Ascending aorta (tissue), 2 donors: ENCODE results near the gene SERTAD4. TPM values are rescaled to one million over a fixed set of nuclear protein-coding genes. Genes with fewer than 3 reads are reported as not detected.
A peak's percentile ranks its signal among the peaks of the same experiment; 100 is the strongest.

Source experiments
- DNase-seq, 2 donors: peaks; one replicate each; pipeline ENCODE4 v3.0.0-alpha.2; 2019; ENCODE audit warnings: low spot score in 2 of 2
- H3K27ac ChIP-seq, 2 donors: fragments of 200-600 bp; sonication (generic); one replicate each; pipeline ENCODE4 v1.5.1; 2016 to 2017; ENCODE audit warnings: mild to moderate bottlenecking in 1 of 2
- H3K27me3 ChIP-seq: fragments of 200-600 bp; sonication (generic); one replicate; pipeline ENCODE4 v1.5.1; 2017
- H3K36me3 ChIP-seq, 2 donors: fragments of 200-600 bp; sonication (generic); one replicate each; pipeline ENCODE4 v1.5.1; 2016
- H3K4me1 ChIP-seq, 2 donors: fragments of 200-600 bp; sonication (generic); one replicate each; pipeline ENCODE4 v1.5.1; 2016 to 2017; ENCODE audit warnings: mild to moderate bottlenecking in 1 of 2
- H3K4me3 ChIP-seq, 2 donors: fragments of 200-600 bp; sonication (generic); one replicate each; pipeline ENCODE4 v1.5.1; 2016 to 2017; ENCODE audit warnings: mild to moderate bottlenecking in 1 of 2
- H3K9me3 ChIP-seq, 2 donors: fragments of 200-600 bp; sonication (generic); one replicate each; pipeline ENCODE4 v1.5.1; 2016
- CTCF ChIP-seq, 3 experiments: fragments of 200-600 bp in 2 of 3; fragments of 450-650 bp in 1 of 3; sonication (generic) in 2 of 3; IDR thresholded peaks; one replicate each; pipeline ENCODE4 v1.5.1; 2016 to 2019; ENCODE audit warnings: antibody characterized with exemption in 3 of 3, mild to moderate bottlenecking in 1 of 3, moderate library complexity in 1 of 3
- intact Hi-C: fragments of 100-400 bp; cut with DNase I; formaldehyde crosslinking; loops from one replicate; pipeline ENCODE4 v1.15.1; 2023
- total RNA-seq: library from RNA; depleted of rRNA; stranded (reverse); fragments of >200 nt; gene quantifications from one replicate; pipeline ENCODE4 v1.1.0, GENCODE V29; 2016

The SERTAD4 gene
- total RNA-seq, 1 donor from 2014 or later = 4.0 TPM

- intact Hi-C loops = no loop called here
- Histone ChIP-seq H3K27ac (no peak overlapping the region), H3K27me3 (no peaks in the 10 kb centered on the region), H3K4me1 (no peaks in the 10 kb centered on the region), H3K36me3 (no peaks in the 10 kb centered on the region), H3K4me3 (no peak overlapping the region), H3K9me3 (no peaks in the 10 kb centered on the region)
- DNase-seq = no peak
- no peak for TF ChIP-seq CTCF (IDR thresholded peaks at IDR 0.05)
Measured at GRCh38 chr1:210214573-210215409, 17.8 kb upstream of the SERTAD4 start.

- no peaks in the 10 kb centered on the region for H3K4me1 ChIP-seq
- no peaks in the 10 kb centered on the region for H3K36me3 ChIP-seq
- H3K4me3 ChIP-seq = no peak overlapping the region
- no peak for DNase-seq
- H3K27me3 ChIP-seq = no peaks in the 10 kb centered on the region
- intact Hi-C loops = no loop called here
- no peaks in the 10 kb centered on the region for H3K9me3 ChIP-seq
- TF ChIP-seq CTCF (IDR thresholded peaks at IDR 0.05) = no peak
- H3K27ac ChIP-seq = no peak overlapping the region
Measured at GRCh38 chr1:210217482-210217881, 15.1 kb upstream of the SERTAD4 start.

- intact Hi-C loops = no loop called here
- no peak for TF ChIP-seq CTCF (IDR thresholded peaks at IDR 0.05)
- no peak overlapping the region for H3K4me3 ChIP-seq
Measured at GRCh38 chr1:210218047-210218446, 14.5 kb upstream of the SERTAD4 start.

GRCh38 chr1:210222340-210223006 lies 10.1 kb upstream of the SERTAD4 start:
- Histone ChIP-seq H3K9me3 (no peaks in the 10 kb centered on the region), H3K4me3 (peak overlapping the region; percentile 2 to 10), H3K36me3 (no peaks in the 10 kb centered on the region), H3K27me3 (no peaks in the 10 kb centered on the region), H3K27ac (peak overlapping the region; percentile 67 to 71), H3K4me1 (peaks cover 0 to 2% of the 10 kb centered on the region in 2 donors)
- DNase-seq = no peak
- TF ChIP-seq CTCF (IDR thresholded peaks at IDR 0.05) = no peak
- intact Hi-C loops = no loop called here

More at GRCh38 chr1:210218047-210218446, 14.5 kb upstream of the SERTAD4 start:
- Histone ChIP-seq H3K27me3 (no peaks in the 10 kb centered on the region), H3K36me3 (no peaks in the 10 kb centered on the region), H3K27ac (no peak overlapping the region), H3K4me1 (no peaks in the 10 kb centered on the region), H3K9me3 (no peaks in the 10 kb centered on the region)
- DNase-seq = no peak

GRCh38 chr1:210223226-210223904 lies 9.2 kb upstream of the SERTAD4 start:
- intact Hi-C loops = no loop called here
- DNase-seq = no peak
- no peak for TF ChIP-seq CTCF (IDR thresholded peaks at IDR 0.05)
- H3K27me3 ChIP-seq = no peaks in the 10 kb centered on the region
- H3K36me3 ChIP-seq = no peaks in the 10 kb centered on the region
- H3K4me3 ChIP-seq = no peak overlapping the region
- peak overlapping the region; percentile 67 to 71 for H3K27ac ChIP-seq
- H3K4me1 ChIP-seq = peaks cover 0 to 2% of the 10 kb centered on the region in 2 donors
- H3K9me3 ChIP-seq = no peaks in the 10 kb centered on the region
